ENCODE data around the gene RANGRF.

GRCh38 chr17:8332128-8332527, 43.7 kb downstream of the RANGRF start:
- TF ChIP-seq CSRNP3 (CRISPR knock-in tag; IDR thresholded peaks at IDR 0.05) (no peak), ZFP3 (CRISPR knock-in tag; IDR thresholded peaks at IDR 0.05) (no peak), TCF4 (CRISPR knock-in tag; IDR thresholded peaks at IDR 0.05; ENCODE audit: borderline replicate concordance) (no peak), ZC3H10 (CRISPR knock-in tag; IDR thresholded peaks at IDR 0.05) (no peak), ZNF70 (CRISPR knock-in tag; IDR thresholded peaks at IDR 0.05) (no peak), ZFP30 (CRISPR knock-in tag; IDR thresholded peaks at IDR 0.05) (no peak), CSDC2 (CRISPR knock-in tag; IDR thresholded peaks at IDR 0.05) (no peak), ARNTL (CRISPR knock-in tag; IDR thresholded peaks at IDR 0.05; ENCODE audit: borderline replicate concordance, low read depth) (no peak), RARB (CRISPR knock-in tag; IDR thresholded peaks at IDR 0.05) (no peak), CREB5 (CRISPR knock-in tag; IDR thresholded peaks at IDR 0.05; ENCODE audit: low read depth) (no peak), OSR1 (CRISPR knock-in tag; IDR thresholded peaks at IDR 0.05) (no peak), SNAI2 (CRISPR knock-in tag; IDR thresholded peaks at IDR 0.05) (no peak)
- TF ChIP-seq, protein P1, sequence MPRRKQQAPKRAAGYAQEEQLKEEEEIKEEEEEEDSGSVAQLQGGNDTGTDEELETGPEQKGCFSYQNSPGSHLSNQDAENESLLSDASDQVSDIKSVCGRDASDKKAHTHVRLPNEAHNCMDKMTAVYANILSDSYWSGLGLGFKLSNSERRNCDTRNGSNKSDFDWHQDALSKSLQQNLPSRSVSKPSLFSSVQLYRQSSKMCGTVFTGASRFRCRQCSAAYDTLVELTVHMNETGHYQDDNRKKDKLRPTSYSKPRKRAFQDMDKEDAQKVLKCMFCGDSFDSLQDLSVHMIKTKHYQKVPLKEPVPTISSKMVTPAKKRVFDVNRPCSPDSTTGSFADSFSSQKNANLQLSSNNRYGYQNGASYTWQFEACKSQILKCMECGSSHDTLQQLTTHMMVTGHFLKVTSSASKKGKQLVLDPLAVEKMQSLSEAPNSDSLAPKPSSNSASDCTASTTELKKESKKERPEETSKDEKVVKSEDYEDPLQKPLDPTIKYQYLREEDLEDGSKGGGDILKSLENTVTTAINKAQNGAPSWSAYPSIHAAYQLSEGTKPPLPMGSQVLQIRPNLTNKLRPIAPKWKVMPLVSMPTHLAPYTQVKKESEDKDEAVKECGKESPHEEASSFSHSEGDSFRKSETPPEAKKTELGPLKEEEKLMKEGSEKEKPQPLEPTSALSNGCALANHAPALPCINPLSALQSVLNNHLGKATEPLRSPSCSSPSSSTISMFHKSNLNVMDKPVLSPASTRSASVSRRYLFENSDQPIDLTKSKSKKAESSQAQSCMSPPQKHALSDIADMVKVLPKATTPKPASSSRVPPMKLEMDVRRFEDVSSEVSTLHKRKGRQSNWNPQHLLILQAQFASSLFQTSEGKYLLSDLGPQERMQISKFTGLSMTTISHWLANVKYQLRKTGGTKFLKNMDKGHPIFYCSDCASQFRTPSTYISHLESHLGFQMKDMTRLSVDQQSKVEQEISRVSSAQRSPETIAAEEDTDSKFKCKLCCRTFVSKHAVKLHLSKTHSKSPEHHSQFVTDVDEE (CRISPR knock-in tag; IDR thresholded peaks at IDR 0.05): no peak
